ENCODE measurements around the gene DCPS. TPM values are rescaled to one million over a fixed set of nuclear protein-coding genes. Genes with fewer than 3 reads are reported as not detected.
"Not testable (repeated sequence)": the region's sequence is repeated elsewhere in the genome, so short reads cannot be mapped to it uniquely, and the experiment has no call there.

Gene DCPS
- total RNA-seq, 1 experiment from 2014 or later: 26.2 TPM

DNA sequence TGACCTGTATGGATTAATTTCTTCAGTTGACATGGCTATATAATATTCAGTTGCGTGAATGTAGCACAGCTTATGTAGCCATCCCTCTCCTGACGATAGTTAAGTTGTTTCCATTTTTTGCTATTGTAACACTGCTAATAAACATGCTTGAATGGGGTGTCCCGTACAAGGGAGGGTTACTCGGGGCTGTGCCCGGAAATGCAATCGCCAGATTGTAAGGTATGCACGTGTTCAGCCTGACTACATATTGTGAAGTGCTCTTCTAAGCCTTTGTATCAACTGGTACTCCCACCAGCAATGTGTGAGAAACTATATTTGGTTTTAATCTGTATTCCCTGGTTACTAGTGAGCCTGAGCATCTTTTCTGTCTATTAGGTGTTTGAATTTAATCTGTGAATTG lies 67.7 kb downstream of the DCPS start:
- TF ChIP-seq ATF1 (CRISPR knock-in tag; IDR thresholded peaks at IDR 0.05): no peak
- TF ChIP-seq, protein P1, sequence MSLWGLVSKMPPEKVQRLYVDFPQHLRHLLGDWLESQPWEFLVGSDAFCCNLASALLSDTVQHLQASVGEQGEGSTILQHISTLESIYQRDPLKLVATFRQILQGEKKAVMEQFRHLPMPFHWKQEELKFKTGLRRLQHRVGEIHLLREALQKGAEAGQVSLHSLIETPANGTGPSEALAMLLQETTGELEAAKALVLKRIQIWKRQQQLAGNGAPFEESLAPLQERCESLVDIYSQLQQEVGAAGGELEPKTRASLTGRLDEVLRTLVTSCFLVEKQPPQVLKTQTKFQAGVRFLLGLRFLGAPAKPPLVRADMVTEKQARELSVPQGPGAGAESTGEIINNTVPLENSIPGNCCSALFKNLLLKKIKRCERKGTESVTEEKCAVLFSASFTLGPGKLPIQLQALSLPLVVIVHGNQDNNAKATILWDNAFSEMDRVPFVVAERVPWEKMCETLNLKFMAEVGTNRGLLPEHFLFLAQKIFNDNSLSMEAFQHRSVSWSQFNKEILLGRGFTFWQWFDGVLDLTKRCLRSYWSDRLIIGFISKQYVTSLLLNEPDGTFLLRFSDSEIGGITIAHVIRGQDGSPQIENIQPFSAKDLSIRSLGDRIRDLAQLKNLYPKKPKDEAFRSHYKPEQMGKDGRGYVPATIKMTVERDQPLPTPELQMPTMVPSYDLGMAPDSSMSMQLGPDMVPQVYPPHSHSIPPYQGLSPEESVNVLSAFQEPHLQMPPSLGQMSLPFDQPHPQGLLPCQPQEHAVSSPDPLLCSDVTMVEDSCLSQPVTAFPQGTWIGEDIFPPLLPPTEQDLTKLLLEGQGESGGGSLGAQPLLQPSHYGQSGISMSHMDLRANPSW (CRISPR knock-in tag; conservative IDR thresholded peaks at IDR 0.05; ENCODE audit: low read depth): no peak
- no peak for TF ChIP-seq GABPB1 (CRISPR knock-in tag; IDR thresholded peaks at IDR 0.05)
- ChIA-PET CTCF (no interaction called here), POLR2A (no interaction called here)
- H3K9me3 Mint-ChIP-seq: no peaks in the 10 kb centered on the region
- H3K4me1 Mint-ChIP-seq: peaks cover 28% of the 10 kb centered on the region
- H3K27ac Mint-ChIP-seq: 0 out of 2 replicates have a peak overlapping the region, but pooled peaks have one; percentile 10
- no peak overlapping the region for H3K4me3 Mint-ChIP-seq
- H3K27me3 Mint-ChIP-seq (ENCODE audit: low read depth): no peaks in the 10 kb centered on the region
- no peaks in the 10 kb centered on the region for H3K36me3 Mint-ChIP-seq
- ATAC-seq (no peak), DNase-seq (ENCODE audit: low spot score) (no peak)

DNA sequence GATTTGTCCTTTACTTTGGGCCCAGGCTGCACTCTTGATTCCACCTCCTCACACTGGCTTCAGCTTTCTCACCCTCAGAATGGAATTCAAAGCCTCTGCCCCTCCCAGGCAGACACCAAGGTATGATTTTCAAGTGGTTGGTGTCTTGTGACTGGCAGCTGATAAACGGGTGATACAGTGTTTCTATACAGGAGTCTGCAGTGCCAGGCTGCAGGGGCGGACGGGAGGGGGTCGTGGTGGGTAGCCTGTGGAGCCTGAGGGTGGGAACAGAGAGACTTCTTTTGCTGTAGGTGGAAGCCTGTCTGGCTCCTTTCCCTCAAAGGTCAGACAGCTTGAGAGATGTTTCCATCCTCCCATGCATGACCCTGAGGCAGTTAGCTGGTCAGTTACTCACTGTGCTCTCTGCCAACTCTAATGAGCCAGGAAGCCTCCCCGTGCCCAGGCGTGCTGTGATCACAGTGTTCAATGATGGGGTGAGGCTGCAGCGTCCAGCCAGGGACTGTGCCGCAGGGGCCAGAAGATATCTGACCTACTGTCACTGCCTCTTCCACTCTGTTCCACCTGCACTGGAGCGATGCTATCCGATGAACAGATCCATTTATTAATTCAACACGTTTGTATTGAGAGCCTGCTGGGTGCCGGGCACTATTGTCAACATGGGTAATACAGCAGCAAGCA lies 69.7 kb downstream of the DCPS start:
- H3K27me3 Mint-ChIP-seq (ENCODE audit: low read depth); H3K27ac Mint-ChIP-seq; H3K9me3 Mint-ChIP-seq; H3K36me3 Mint-ChIP-seq; DNase-seq (ENCODE audit: low spot score); H3K4me3 Mint-ChIP-seq; POLR2A ChIA-PET; ATAC-seq: not testable (repeated sequence)
- CTCF ChIA-PET: interaction anchor here (1.2 kb wide), 1 partner anchor 107 kb away, joined by 5 read pairs; no protein-coding TSS in a partner anchor
- peaks cover 15% of the 10 kb centered on the region for H3K4me1 Mint-ChIP-seq

DNA sequence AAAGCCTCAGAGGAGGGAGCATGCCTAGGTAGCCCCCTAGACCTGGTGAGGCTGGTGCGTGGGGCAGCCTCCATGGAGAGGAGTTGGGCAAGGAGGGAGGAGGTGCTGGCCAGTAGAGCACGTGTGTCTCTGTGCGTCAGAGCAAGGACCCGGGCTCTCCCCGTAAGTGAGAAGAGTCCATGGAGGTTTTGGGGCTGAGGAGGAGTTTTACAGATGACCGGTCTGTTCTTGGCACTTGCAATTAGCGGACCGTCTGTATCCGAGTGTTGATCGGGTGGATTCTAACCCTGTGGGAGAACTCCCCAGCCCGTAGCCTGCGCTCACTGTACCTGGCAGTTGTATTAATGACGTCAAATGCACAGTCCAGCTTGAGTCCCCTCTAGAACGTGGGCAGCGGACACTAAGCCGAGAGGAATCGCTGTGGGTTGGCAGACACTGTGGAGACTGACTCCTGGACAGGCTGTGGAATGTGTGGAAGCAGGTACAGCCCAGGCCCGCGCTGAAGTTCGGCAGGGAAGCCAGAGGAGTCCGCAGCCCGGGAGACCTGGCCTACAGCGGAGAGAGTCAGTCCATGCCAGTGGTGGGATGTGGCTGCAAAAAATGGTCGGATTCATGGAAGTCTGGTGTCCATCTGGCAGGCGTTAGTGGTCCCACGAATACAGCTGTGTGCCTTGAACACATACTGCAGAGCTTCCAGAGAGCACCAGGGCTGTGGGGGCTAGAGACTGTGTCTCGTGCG lies 70.9 kb downstream of the DCPS start:
- not testable (repeated sequence) for H3K27me3 Mint-ChIP-seq (ENCODE audit: low read depth); ATAC-seq; H3K4me3 Mint-ChIP-seq; H3K36me3 Mint-ChIP-seq; H3K4me1 Mint-ChIP-seq; H3K9me3 Mint-ChIP-seq; DNase-seq (ENCODE audit: low spot score)
- ChIA-PET CTCF (interaction anchor here (1.2 kb wide), 1 partner anchor 106 kb away, joined by 5 read pairs; no protein-coding TSS in a partner anchor), POLR2A (interaction anchor here (0.6 kb wide), 1 partner anchor 21 kb away, joined by 4 read pairs; no protein-coding TSS in a partner anchor)
- peak overlapping the region; percentile 69 for H3K27ac Mint-ChIP-seq

DNA sequence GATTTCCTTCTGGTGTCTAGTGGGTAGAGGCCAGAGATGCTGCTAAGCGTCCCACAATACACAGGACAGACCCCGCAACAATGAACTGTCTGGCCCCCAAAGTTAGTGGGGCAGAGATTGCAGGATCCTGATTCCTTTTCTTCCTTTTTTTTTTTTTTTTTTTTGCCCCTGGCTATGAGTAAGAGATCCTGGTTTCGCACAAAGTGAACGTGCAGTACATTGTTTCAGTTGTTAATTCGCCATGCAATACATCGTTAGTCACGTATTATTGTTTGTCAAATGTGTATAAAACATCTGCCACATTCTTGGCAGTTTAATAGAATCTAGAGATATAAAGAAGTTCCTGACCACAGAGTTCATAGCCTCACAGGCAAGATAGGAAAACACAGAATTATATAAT lies 71.9 kb downstream of the DCPS start:
- H3K36me3 Mint-ChIP-seq: no peaks in the 10 kb centered on the region
- H3K4me1 Mint-ChIP-seq: peaks cover 3% of the 10 kb centered on the region; the same call in 1 of the 2 replicates
- H3K9me3 Mint-ChIP-seq: no peaks in the 10 kb centered on the region
- ATAC-seq (no peak), DNase-seq (ENCODE audit: low spot score) (no peak)
- no peaks in the 10 kb centered on the region for H3K27me3 Mint-ChIP-seq (ENCODE audit: low read depth)
- ChIA-PET POLR2A (no interaction called here), CTCF (no interaction called here)
- H3K27ac Mint-ChIP-seq: no peak overlapping the region
- TF ChIP-seq ATF1 (CRISPR knock-in tag; IDR thresholded peaks at IDR 0.05): no peak
- no peak overlapping the region for H3K4me3 Mint-ChIP-seq

DNA sequence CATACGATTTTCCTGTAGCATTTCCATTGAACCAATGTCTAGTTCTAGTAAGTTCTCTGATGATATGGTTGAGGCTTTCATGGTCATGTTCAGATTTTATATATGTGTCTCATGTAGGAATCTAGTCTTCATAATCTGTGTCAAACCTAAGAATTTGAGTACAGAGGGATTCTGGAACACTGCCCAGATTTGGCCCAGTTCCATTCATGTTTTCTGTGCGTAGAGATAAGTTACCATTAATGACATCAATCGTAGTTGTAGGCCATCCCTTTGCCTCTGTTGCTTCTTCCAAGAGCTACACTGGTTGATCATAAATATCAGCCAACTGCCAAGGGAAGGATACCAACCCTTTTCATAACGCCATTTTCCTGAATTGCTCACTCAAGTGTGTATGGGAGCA lies 74.9 kb downstream of the DCPS start:
- TF ChIP-seq NFYB (CRISPR knock-in tag; conservative IDR thresholded peaks at IDR 0.05; ENCODE audit: low read depth): no peak
- no peak for TF ChIP-seq GTF2I (CRISPR knock-in tag; conservative IDR thresholded peaks at IDR 0.05)
- no peak for TF ChIP-seq KAT7 (CRISPR knock-in tag; IDR thresholded peaks at IDR 0.05; ENCODE audit: borderline replicate concordance)
- no peak for TF ChIP-seq SOX15 (CRISPR knock-in tag; IDR thresholded peaks at IDR 0.05)
- TF ChIP-seq, protein P2, sequence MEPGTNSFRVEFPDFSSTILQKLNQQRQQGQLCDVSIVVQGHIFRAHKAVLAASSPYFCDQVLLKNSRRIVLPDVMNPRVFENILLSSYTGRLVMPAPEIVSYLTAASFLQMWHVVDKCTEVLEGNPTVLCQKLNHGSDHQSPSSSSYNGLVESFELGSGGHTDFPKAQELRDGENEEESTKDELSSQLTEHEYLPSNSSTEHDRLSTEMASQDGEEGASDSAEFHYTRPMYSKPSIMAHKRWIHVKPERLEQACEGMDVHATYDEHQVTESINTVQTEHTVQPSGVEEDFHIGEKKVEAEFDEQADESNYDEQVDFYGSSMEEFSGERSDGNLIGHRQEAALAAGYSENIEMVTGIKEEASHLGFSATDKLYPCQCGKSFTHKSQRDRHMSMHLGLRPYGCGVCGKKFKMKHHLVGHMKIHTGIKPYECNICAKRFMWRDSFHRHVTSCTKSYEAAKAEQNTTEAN (CRISPR knock-in tag; IDR thresholded peaks at IDR 0.05): no peak
- TF ChIP-seq, protein P3, sequence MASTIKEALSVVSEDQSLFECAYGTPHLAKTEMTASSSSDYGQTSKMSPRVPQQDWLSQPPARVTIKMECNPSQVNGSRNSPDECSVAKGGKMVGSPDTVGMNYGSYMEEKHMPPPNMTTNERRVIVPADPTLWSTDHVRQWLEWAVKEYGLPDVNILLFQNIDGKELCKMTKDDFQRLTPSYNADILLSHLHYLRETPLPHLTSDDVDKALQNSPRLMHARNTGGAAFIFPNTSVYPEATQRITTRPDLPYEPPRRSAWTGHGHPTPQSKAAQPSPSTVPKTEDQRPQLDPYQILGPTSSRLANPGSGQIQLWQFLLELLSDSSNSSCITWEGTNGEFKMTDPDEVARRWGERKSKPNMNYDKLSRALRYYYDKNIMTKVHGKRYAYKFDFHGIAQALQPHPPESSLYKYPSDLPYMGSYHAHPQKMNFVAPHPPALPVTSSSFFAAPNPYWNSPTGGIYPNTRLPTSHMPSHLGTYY (CRISPR knock-in tag; IDR thresholded peaks at IDR 0.05): no peak
- TF ChIP-seq TEAD1 (CRISPR knock-in tag; IDR thresholded peaks at IDR 0.05): no peak
- no peak for TF ChIP-seq FOXP1 (CRISPR knock-in tag; IDR thresholded peaks at IDR 0.05; ENCODE audit: borderline replicate concordance)
- no peak for TF ChIP-seq RORB (CRISPR knock-in tag; IDR thresholded peaks at IDR 0.05)
- no peak for TF ChIP-seq ZNF317 (CRISPR knock-in tag; IDR thresholded peaks at IDR 0.05; ENCODE audit: borderline replicate concordance, low read depth)
- TF ChIP-seq NR2C2 (CRISPR knock-in tag; IDR thresholded peaks at IDR 0.05): no peak
- TF ChIP-seq, protein P4, sequence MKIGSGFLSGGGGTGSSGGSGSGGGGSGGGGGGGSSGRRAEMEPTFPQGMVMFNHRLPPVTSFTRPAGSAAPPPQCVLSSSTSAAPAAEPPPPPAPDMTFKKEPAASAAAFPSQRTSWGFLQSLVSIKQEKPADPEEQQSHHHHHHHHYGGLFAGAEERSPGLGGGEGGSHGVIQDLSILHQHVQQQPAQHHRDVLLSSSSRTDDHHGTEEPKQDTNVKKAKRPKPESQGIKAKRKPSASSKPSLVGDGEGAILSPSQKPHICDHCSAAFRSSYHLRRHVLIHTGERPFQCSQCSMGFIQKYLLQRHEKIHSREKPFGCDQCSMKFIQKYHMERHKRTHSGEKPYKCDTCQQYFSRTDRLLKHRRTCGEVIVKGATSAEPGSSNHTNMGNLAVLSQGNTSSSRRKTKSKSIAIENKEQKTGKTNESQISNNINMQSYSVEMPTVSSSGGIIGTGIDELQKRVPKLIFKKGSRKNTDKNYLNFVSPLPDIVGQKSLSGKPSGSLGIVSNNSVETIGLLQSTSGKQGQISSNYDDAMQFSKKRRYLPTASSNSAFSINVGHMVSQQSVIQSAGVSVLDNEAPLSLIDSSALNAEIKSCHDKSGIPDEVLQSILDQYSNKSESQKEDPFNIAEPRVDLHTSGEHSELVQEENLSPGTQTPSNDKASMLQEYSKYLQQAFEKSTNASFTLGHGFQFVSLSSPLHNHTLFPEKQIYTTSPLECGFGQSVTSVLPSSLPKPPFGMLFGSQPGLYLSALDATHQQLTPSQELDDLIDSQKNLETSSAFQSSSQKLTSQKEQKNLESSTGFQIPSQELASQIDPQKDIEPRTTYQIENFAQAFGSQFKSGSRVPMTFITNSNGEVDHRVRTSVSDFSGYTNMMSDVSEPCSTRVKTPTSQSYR (CRISPR knock-in tag; IDR thresholded peaks at IDR 0.05): no peak
- CTCF ChIA-PET: no interaction called here
- Mint-ChIP-seq H3K9me3 (no peaks in the 10 kb centered on the region), H3K4me1 (no peaks in the 10 kb centered on the region), H3K27ac (peak overlapping the region; percentile 2; the same call in 1 of the 2 replicates), H3K4me3 (no peak overlapping the region), H3K36me3 (no peaks in the 10 kb centered on the region), H3K27me3 (ENCODE audit: low read depth) (no peaks in the 10 kb centered on the region)
- POLR2A ChIA-PET: no interaction called here
- no peak for DNase-seq (ENCODE audit: low spot score)
- ATAC-seq: no peak
